AG09309 (cell line): Measurements from ENCODE around the gene ASCC1.

Experiments
- DNase-seq: peaks from one replicate; pipeline ENCODE4 v3.0.0-alpha.2; 2010; ENCODE audit warnings: low read depth
- H3K4me3 ChIP-seq: 2 replicates; pipeline ENCODE4 v1.5.1; 2011; ENCODE audit warnings: mild to moderate bottlenecking, low read depth, low read length, moderate library complexity; ENCODE audit not compliant: control insufficient read depth
- CTCF ChIP-seq: IDR thresholded peaks from 2 replicates; pipeline ENCODE4 v1.5.1; 2011; ENCODE audit warnings: mild to moderate bottlenecking, low read depth, low read length, inconsistent platforms; ENCODE audit not compliant: insufficient read depth, control insufficient read depth; ENCODE audit errors: missing control alignments

The ASCC1 gene

DNA sequence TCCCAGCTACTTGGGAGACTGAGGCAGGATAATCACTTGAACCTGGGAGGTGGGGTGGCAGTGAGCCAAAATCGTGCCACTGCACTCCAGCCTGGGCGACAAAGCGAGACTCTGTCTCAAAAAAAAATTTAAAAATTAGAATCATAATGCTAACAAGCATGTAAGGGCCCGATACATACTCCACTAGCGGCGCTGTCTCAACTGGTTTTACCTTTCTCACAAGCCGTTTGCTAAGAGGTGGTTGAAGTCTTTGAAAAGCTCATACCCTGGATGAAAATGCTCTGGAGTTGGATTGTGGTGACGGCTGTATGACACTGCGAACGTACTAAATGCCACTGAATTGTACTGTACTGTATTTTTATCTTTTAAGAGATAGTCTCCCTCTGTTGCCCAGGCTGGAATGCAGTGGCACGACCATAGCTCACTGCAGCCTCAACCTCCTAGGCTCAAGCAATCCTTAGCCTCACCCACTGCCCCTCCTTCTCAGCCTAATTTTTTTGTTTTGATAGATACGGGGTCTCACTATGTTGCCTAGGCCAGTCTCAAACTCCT, 157.7 kb downstream of the ASCC1 start:
- no peak for DNase-seq
- no peak overlapping the region for H3K4me3 ChIP-seq
- TF ChIP-seq CTCF: no peak

DNA sequence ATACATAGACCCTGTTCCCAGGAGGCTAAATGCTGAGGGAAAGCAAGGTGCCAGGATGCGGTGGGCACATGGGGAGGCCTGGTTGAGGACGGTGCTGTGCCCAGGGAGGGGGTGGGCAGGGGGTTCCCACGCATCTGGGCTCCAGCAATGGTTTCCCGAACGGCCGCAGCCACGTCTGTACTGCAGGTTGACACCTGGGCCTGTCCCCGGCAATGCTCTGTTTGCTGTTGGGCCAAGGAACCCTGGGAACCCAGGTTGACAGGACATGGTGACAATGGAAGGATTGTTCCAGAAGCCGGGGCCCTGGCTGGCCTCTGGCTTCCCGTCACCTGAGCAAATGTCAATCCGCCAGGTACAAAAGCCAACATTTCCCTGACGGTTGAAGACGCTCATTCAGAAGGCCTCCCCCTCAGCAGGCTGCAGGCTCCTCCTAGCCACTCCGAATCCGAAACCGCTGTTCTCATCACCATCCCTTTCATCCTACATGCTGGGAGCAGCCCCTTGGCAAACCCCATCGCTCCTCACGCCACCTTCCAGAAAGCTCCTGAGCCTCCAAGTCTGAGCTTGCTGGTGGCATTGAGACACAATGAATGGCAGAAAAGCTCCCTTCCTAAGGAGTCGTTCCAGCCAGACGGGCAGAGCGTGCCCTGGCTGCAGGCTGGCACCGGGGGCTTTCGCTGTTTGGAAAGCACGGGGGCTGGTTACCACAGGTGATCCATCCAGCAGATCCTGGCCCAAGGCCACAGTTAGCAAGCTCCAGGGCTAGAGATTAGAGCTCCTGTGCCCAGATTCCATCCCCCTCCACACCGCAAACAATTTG, 158.9 kb downstream of the ASCC1 start:
- no peak for TF ChIP-seq CTCF
- no peak overlapping the region for H3K4me3 ChIP-seq
- DNase-seq: no peak

GRCh38 chr10:72056113-72056512, 160.0 kb downstream of the ASCC1 start:
- no peak overlapping the region for H3K4me3 ChIP-seq
- no peak for TF ChIP-seq CTCF
- DNase-seq: no peak

- H3K4me3 ChIP-seq: no peak overlapping the region
- DNase-seq: no peak
- TF ChIP-seq CTCF: no peak
Observed at GRCh38 chr10:72053690-72054089, 162.4 kb downstream of the ASCC1 start.

- H3K4me3 ChIP-seq: no peak overlapping the region
- TF ChIP-seq CTCF: no peak
- DNase-seq: no peak
Observed at GRCh38 chr10:72050873-72051272, 165.2 kb downstream of the ASCC1 start.

DNA sequence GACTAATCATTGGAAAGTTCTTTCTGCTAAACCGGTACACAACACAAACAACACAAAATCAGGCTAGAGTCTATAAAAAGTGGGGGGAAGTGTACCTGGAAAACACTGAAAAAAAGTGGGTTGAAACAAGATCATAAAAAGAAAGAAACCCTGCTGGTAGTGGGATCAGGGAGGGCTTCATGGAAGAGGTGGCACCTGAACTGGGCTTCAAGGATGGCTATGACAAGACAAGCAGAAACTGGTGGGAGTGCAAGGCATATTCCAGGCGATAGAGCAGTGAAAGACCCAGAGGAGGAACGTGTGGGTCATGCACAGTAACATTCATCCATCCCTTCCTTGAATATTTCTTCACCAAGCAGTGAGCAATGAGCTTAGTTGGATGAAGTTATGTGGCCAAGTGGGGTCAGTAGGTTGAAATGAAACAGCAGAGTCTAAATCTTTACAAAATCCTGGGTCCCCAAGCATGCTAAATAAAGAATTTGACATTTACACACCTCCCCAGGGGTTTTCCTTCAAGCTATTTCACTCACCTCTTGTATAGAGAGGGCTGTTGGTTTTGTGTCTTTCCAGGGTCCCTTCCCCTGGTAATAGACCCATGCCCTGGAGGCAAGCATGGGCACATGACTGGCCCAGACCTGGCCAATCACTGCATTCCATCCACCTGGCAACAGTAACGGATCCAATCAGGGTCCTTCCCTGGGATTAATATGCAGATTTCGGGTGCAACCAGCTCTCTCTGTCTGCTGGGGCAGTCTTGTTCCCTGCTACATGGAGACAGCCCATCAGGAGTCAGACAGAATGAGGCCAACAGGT, 165.9 kb downstream of the ASCC1 start:
- TF ChIP-seq CTCF: no peak
- no peak overlapping the region for H3K4me3 ChIP-seq
- no peak for DNase-seq
